Measurements from ENCODE around the gene TLR10.
"Not testable (repeated sequence)": the region's sequence is repeated elsewhere in the genome, so short reads cannot be mapped to it uniquely, and the experiment has no call there.

The TLR10 gene

DNA sequence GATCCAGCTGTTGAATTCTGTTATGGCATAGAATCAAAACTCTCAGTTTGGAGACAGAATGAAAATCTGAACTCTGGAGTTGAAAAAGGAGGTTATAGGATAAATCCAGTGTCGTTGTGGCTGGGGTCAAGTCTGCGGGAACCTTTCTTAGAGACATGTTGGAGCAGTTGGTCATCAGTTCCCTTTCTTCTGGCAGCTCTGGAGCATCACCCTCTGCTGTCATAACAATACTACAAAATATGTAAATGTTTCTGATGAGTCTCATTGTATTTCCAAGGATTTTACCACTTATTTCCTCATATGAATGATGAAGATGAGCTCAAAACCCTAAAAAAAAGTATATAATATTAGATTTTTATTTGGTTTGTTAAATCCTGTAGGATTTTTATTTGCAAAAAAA, 7.5 kb downstream of the TLR10 start:
- TF ChIP-seq, protein P1, sequence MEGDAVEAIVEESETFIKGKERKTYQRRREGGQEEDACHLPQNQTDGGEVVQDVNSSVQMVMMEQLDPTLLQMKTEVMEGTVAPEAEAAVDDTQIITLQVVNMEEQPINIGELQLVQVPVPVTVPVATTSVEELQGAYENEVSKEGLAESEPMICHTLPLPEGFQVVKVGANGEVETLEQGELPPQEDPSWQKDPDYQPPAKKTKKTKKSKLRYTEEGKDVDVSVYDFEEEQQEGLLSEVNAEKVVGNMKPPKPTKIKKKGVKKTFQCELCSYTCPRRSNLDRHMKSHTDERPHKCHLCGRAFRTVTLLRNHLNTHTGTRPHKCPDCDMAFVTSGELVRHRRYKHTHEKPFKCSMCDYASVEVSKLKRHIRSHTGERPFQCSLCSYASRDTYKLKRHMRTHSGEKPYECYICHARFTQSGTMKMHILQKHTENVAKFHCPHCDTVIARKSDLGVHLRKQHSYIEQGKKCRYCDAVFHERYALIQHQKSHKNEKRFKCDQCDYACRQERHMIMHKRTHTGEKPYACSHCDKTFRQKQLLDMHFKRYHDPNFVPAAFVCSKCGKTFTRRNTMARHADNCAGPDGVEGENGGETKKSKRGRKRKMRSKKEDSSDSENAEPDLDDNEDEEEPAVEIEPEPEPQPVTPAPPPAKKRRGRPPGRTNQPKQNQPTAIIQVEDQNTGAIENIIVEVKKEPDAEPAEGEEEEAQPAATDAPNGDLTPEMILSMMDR (IDR thresholded peaks at IDR 0.05), result no peak
- no peak overlapping the region for H3K4me3 Mint-ChIP-seq
- DNase-seq, result no peak
- no peaks in the 10 kb centered on the region for H3K4me1 Mint-ChIP-seq
- H3K9me3 Mint-ChIP-seq, result peaks cover 6% of the 10 kb centered on the region
- H3K27ac Mint-ChIP-seq, result no peak overlapping the region
- H3K27me3 Mint-ChIP-seq (ENCODE audit: low read depth, poor library complexity), result peaks cover 6% of the 10 kb centered on the region
- peaks cover 5% of the 10 kb centered on the region for H3K36me3 Mint-ChIP-seq (ENCODE audit: low read depth)

DNA sequence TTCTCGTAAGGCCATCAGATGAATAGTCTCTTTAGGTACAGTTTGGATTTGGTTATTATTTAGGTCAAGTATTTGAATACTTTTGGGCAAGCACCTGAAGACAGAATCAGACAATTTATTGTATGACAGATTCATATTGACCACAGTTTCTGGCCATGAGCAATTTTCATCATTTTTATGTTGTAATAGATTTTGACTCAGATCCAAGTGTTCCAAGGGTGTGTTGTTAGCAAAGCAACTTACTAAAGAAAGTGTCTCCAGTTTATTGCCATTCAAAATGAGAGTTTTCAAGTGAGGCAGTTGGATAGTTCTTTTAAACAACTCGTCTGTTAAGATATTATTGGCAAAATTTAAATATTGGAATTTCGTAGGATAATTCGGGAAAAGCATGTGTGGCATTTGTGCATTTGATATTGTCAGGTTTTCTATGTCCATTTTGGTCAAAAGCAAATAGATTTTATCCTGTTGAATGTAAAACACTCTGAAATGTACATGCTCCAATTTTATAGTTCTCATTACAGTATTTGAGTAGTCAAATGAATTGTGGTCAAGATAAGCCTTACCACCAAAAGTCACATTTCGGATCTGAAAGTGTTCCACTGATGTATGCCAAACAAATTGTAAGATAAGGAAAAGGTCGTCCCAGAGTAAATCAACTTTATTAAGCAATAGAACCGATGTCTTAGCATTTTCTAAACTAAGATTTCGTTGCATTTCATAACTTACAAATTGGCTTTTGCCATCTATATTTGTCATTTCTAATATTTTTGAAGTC, 8.4 kb downstream of the TLR10 start:
- Mint-ChIP-seq H3K9me3 (peaks cover 6% of the 10 kb centered on the region), H3K36me3 (ENCODE audit: low read depth) (peaks cover 5% of the 10 kb centered on the region), H3K27ac (no peak overlapping the region), H3K27me3 (ENCODE audit: low read depth, poor library complexity) (peaks cover 6% of the 10 kb centered on the region), H3K4me3 (no peak overlapping the region), H3K4me1 (no peaks in the 10 kb centered on the region)
- TF ChIP-seq, protein P1 (IDR thresholded peaks at IDR 0.05), result no peak
- no peak for DNase-seq

DNA sequence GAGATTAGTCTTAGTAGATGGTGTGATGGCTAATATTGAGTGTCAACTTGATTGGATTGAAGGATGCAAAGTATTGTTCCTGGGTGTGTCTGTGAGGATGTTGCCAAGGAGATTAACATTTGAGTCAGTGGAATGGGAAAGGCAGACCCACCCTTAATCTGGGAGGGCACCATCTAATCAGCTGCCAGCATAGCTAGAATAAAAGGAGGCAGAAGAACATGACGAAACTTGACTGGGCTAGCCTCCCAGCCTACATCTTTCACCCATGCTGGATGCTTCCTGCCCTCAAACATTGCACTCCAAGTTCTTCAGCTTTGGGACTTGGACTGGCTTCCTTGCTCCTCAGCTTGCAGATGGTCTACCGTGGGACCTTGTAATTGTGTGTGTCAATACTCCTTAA, 12.5 kb downstream of the TLR10 start:
- H3K27me3 Mint-ChIP-seq (ENCODE audit: low read depth, poor library complexity); DNase-seq; H3K4me3 Mint-ChIP-seq; H3K9me3 Mint-ChIP-seq; H3K36me3 Mint-ChIP-seq (ENCODE audit: low read depth); H3K27ac Mint-ChIP-seq; H3K4me1 Mint-ChIP-seq: not testable (repeated sequence)

DNA sequence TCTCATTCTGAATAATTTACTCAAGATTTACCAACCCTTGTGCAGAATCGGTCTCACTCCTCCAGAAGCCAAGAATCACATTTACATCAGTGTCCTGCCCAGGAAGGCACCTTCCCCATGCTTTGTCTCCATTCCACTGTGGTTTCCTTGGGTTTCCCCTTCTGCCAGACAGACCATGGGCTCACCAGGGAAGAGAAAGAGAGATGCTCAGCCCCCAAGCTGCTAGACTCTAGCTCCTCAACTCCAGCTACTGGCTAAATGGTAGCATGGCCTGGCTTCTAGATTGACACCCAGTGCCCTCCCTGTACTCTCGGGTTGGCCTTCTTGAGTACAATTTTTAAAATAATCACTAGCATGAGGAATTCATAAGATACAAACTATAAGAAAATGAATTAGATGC, 12.9 kb downstream of the TLR10 start:
- TF ChIP-seq, protein P1 (IDR thresholded peaks at IDR 0.05), result no peak
- no peak overlapping the region for H3K4me3 Mint-ChIP-seq
- H3K27ac Mint-ChIP-seq, result no peak overlapping the region

GRCh38 chr4:38769441-38769840, 13.3 kb downstream of the TLR10 start:
- no peak overlapping the region for H3K4me3 Mint-ChIP-seq

More for the DNA sequence above, 12.9 kb downstream of the TLR10 start:
- Mint-ChIP-seq H3K36me3 (ENCODE audit: low read depth) (no peaks in the 10 kb centered on the region), H3K27me3 (ENCODE audit: low read depth, poor library complexity) (no peaks in the 10 kb centered on the region), H3K9me3 (peaks cover 7% of the 10 kb centered on the region), H3K4me1 (no peaks in the 10 kb centered on the region)
- no peak for DNase-seq

DNA sequence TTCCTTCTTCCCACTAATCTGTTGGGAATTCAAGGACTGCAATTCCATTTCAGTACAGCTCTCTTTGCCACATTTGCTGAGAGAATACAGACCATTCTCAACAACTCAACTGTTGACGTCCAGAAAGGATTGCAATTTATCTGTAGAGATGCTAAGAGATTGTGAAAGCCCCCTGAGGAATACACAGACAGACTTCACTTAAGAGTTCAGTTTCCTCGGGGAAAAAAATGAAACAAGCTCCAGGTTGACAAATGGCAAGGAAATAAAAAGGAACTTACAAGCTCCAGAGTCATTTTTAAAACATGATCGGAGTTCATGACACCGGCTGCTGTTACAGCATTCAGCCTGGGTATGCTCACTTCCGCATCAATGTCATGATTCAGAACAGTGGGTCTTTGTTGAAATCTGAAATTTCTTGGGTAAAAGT, 13.8 kb downstream of the TLR10 start:
- Mint-ChIP-seq H3K4me1 (no peaks in the 10 kb centered on the region), H3K4me3 (no peak overlapping the region), H3K27ac (no peak overlapping the region), H3K27me3 (ENCODE audit: low read depth, poor library complexity) (no peaks in the 10 kb centered on the region), H3K36me3 (ENCODE audit: low read depth) (no peaks in the 10 kb centered on the region), H3K9me3 (peaks cover 7% of the 10 kb centered on the region)
- TF ChIP-seq, protein P1 (IDR thresholded peaks at IDR 0.05), result no peak
- no peak for DNase-seq

More at GRCh38 chr4:38769441-38769840, 13.3 kb downstream of the TLR10 start:
- Mint-ChIP-seq H3K4me1 (no peaks in the 10 kb centered on the region), H3K27ac (no peak overlapping the region), H3K9me3 (peaks cover 7% of the 10 kb centered on the region), H3K27me3 (ENCODE audit: low read depth, poor library complexity) (no peaks in the 10 kb centered on the region), H3K36me3 (ENCODE audit: low read depth) (no peaks in the 10 kb centered on the region)
- no peak for DNase-seq
- TF ChIP-seq, protein P1 (IDR thresholded peaks at IDR 0.05), result no peak

DNA sequence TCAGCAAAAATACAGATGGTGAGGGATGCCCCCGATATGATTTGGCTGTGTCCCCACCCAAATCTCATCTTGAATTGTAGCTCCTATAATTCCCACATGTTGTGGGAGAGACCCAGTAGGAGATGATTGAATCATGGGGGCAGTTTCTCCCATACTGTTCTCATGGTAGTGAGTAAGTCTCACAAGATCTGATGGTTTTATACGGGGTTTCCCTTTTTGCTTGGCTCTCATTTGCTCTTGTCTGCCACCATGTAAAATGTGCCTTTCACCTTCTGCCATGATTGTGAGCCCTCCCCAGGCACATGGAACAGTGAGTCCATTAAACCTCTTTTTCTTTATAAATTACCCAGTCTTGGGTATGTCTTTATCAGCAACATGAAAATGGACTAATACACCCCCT, 15.8 kb downstream of the TLR10 start:
- not testable (repeated sequence) for H3K4me1 Mint-ChIP-seq; H3K27ac Mint-ChIP-seq; H3K4me3 Mint-ChIP-seq; DNase-seq; H3K36me3 Mint-ChIP-seq (ENCODE audit: low read depth); H3K9me3 Mint-ChIP-seq; H3K27me3 Mint-ChIP-seq (ENCODE audit: low read depth, poor library complexity)

All from nephron progenitor cell (in vitro differentiated cells).